NB4 (cell line): Measurements from ENCODE around the gene ENTR1.

Experiments
- POLR2A ChIP-seq: IDR thresholded peaks from 2 replicates; pipeline ENCODE4 v1.6.1; 2011; ENCODE audit warnings: mild to moderate bottlenecking; ENCODE audit not compliant: insufficient read length; ENCODE audit errors: extremely low read depth
- TF ChIP-seq, protein P1 (sequence below): IDR thresholded peaks from one replicate; pipeline ENCODE4 v1.5.1; 2012; ENCODE audit warnings: low read depth, low read length

DNA sequence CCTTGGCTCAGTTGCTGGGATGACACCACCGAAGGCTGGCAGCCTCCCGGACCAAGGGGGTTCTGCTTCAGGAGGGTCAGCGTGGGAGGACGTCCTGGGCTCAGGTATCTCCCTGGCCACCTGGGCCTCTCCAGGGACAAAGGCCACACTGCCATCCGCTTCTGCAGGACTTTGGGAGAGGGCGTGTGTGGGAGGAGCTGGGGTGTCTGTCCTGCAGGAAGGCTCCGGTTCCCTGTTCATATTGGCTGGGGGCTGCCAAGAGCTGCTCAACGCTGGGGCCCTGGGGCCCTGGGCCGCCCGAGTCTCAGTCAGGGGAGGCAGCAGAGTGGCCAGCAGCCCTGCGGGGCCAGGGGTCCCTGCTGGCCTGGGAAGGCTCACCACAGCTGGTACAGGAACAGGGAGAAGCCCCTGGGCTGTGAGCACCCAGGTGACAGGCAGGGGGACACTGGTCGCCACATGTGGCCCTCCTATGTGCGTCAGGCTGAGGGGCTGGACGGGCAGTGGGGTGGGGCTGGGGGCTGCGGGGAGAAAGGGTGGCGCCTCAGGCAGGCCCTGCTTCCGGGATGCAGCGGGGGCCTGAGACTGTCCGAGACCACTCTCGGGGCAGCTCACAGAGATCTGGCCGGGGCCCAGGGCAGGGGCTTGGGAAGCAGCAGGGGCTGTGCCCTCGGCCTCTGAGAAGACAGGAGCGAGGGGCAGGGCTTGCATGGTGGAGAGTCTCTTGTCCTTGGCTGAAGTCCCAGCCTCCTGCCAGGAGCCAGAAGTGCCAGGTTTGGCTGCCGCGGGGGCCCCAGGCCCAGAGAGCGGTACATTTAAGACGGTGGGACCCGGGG is 32.0 kb downstream of the ENTR1 start:
- no peak for TF ChIP-seq POLR2A
- TF ChIP-seq, protein P1, sequence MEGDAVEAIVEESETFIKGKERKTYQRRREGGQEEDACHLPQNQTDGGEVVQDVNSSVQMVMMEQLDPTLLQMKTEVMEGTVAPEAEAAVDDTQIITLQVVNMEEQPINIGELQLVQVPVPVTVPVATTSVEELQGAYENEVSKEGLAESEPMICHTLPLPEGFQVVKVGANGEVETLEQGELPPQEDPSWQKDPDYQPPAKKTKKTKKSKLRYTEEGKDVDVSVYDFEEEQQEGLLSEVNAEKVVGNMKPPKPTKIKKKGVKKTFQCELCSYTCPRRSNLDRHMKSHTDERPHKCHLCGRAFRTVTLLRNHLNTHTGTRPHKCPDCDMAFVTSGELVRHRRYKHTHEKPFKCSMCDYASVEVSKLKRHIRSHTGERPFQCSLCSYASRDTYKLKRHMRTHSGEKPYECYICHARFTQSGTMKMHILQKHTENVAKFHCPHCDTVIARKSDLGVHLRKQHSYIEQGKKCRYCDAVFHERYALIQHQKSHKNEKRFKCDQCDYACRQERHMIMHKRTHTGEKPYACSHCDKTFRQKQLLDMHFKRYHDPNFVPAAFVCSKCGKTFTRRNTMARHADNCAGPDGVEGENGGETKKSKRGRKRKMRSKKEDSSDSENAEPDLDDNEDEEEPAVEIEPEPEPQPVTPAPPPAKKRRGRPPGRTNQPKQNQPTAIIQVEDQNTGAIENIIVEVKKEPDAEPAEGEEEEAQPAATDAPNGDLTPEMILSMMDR = no peak
